ENCODE measurements around the gene CHD8.
"Not testable (repeated sequence)": the region's sequence is repeated elsewhere in the genome, so short reads cannot be mapped to it uniquely, and the experiment has no call there.

The CHD8 gene

GRCh38 chr14:21455912-21456667 lies at the start of gene CHD8:
Gene CHD8, minus strand, starts transcription at chr14:21456123. Its CDS starts 24,480 bp downstream, at chr14:21431643.
- peak; percentile 99 for DNase-seq

GRCh38 chr14:21505012-21505553 lies 49.2 kb upstream of the CHD8 start:
- DNase-seq = no peak

GRCh38 chr14:21503376-21503775 lies 47.5 kb upstream of the CHD8 start:
- no peak for DNase-seq

GRCh38 chr14:21501568-21501967 lies 45.6 kb upstream of the CHD8 start:
- DNase-seq = no peak

- peak; percentile 64 for DNase-seq
Observed at GRCh38 chr14:21498540-21499526, 42.9 kb upstream of the CHD8 start.

- no peak for DNase-seq
Observed at GRCh38 chr14:21496453-21496852, 40.5 kb upstream of the CHD8 start.

- no peak for DNase-seq
Observed at GRCh38 chr14:21494902-21495762, 39.2 kb upstream of the CHD8 start.

GRCh38 chr14:21486640-21487087 lies 30.7 kb upstream of the CHD8 start:
- no peak for DNase-seq

- DNase-seq = peak; percentile 98
Observed at GRCh38 chr14:21476925-21477681, 21.2 kb upstream of the CHD8 start, which contains the start of the genes RAB2B and TOX4. Gene RAB2B, minus strand, starts transcription at chr14:21476959. Its CDS starts 87 bp downstream, at chr14:21476872. Gene TOX4, plus strand, starts transcription at chr14:21477195. Its CDS starts 84 bp downstream, at chr14:21477279.

- peak; percentile 85 for DNase-seq
Observed at GRCh38 chr14:21476523-21476924, 20.6 kb upstream of the CHD8 start.

- DNase-seq = no peak
Observed at GRCh38 chr14:21475767-21476522, 20.0 kb upstream of the CHD8 start.

GRCh38 chr14:21467616-21468015 lies 11.7 kb upstream of the CHD8 start:
- no peak for DNase-seq

- DNase-seq = no peak
Observed at GRCh38 chr14:21455592-21455911, 371 bp downstream of the CHD8 start.

- DNase-seq = no peak
Observed at GRCh38 chr14:21454843-21455544, 929 bp downstream of the CHD8 start.

- no peak for DNase-seq
Observed at GRCh38 chr14:21449899-21450216, 6.1 kb downstream of the CHD8 start.

GRCh38 chr14:21442657-21443056 lies 13.3 kb downstream of the CHD8 start:
- not testable (repeated sequence) for DNase-seq

GRCh38 chr14:21440859-21441258 lies 15.1 kb downstream of the CHD8 start:
- no peak for DNase-seq

- DNase-seq = peak; percentile 98
Observed at GRCh38 chr14:21437063-21437901, 18.6 kb downstream of the CHD8 start.

GRCh38 chr14:21436567-21437062 lies 19.3 kb downstream of the CHD8 start:
- no peak for DNase-seq
